CD4-positive, alpha-beta T cell (primary cell): ENCODE measurements around the gene EIF2A. TPM values are rescaled to one million over a fixed set of nuclear protein-coding genes. Genes with fewer than 3 reads are reported as not detected.

Experiments
- ATAC-seq: fragments of 200-7000 bp; cut with Tn5 transposase; one replicate; pipeline ENCODE4 v1.10.0; 2022; ENCODE audit warnings: mild to moderate bottlenecking; ENCODE audit not compliant: poor library complexity
- CTCF ChIA-PET: fragments of 350-600 bp; sonication (Branson Sonifier 250); formaldehyde crosslinking; loops from one replicate; lab custom pipeline; 2021; ENCODE audit warnings: antibody characterized with exemption, inconsistent platforms; lab: Charles Lee
- POLR2A ChIA-PET: fragments of 350-600 bp; sonication (Branson Sonifier 250); formaldehyde crosslinking; loops from one replicate; lab custom pipeline; 2021; ENCODE audit warnings: antibody characterized with exemption, inconsistent platforms; lab: Charles Lee
- DNase-seq, 14 experiments: peaks; one replicate each; pipeline ENCODE4 v3.0.0-alpha.2; 2013 to 2020; ENCODE audit warnings: mixed read lengths in 2 of 14
- H3K27ac ChIP-seq, 2 donors: one replicate each; pipeline versions ENCODE4 v1.5.1 to v1.7.0; 2013; ENCODE audit warnings: low read length in 2 of 2, low read depth in 1 of 2, mild to moderate bottlenecking in 1 of 2
- H3K27me3 ChIP-seq, 2 experiments: 1 replicate in 1 of 2; 2 replicates in 1 of 2; pipeline versions ENCODE4 v1.6.1 to v1.7.0; 2013; ENCODE audit warnings: low read length in 2 of 2, control low read depth in 1 of 2, mild to moderate bottlenecking in 1 of 2, moderate library complexity in 1 of 2; ENCODE audit not compliant: insufficient read depth in 2 of 2, control insufficient read depth in 1 of 2
- H3K36me3 ChIP-seq: one replicate; pipeline ENCODE4 v1.6.1; 2013; ENCODE audit warnings: low read length, control low read depth; ENCODE audit not compliant: insufficient read depth
- H3K4me1 ChIP-seq: one replicate; pipeline ENCODE4 v1.6.1; 2013; ENCODE audit warnings: low read length, control low read depth; ENCODE audit not compliant: insufficient read depth
- H3K4me3 ChIP-seq: one replicate; pipeline ENCODE4 v1.5.1; 2013; ENCODE audit warnings: mild to moderate bottlenecking, low read length, moderate library complexity
- H3K9me3 ChIP-seq, 2 experiments: 1 replicate in 1 of 2; 2 replicates in 1 of 2; pipeline versions ENCODE4 v1.6.1 to v1.7.0; 2013; ENCODE audit warnings: low read length in 2 of 2, mild to moderate bottlenecking in 2 of 2, control low read depth in 1 of 2, moderate library complexity in 1 of 2; ENCODE audit not compliant: control insufficient read depth in 1 of 2, insufficient read depth in 1 of 2
- H3K27ac Mint-ChIP-seq: one replicate; pipeline ENCODE4 v1.8.0; 2020; ENCODE audit warnings: mixed read lengths
- H3K27me3 Mint-ChIP-seq: one replicate; pipeline ENCODE4 v1.8.0; 2021; ENCODE audit warnings: mixed read lengths
- H3K36me3 Mint-ChIP-seq: one replicate; pipeline ENCODE4 v1.8.0; 2021; ENCODE audit warnings: low read depth, mixed read lengths
- H3K4me1 Mint-ChIP-seq: one replicate; pipeline ENCODE4 v1.8.0; 2021; ENCODE audit warnings: low read depth, mixed read lengths
- H3K4me3 Mint-ChIP-seq: one replicate; pipeline ENCODE4 v1.8.0; 2020; ENCODE audit warnings: mild to moderate bottlenecking, mixed read lengths
- H3K9me3 Mint-ChIP-seq: one replicate; pipeline ENCODE4 v1.8.0; 2020; ENCODE audit warnings: mixed read lengths
- CTCF ChIP-seq: fragments of 200-600 bp; IDR thresholded peaks from one replicate; pipeline ENCODE4 v1.8.0; 2022; ENCODE audit warnings: antibody characterized with exemption, mild to moderate bottlenecking
- intact Hi-C, 2 experiments: fragments of 100-400 bp; cut with DNase I in 1 of 2; cut with micrococcal nuclease in 1 of 2; formaldehyde crosslinking; loops; one replicate each; pipeline versions ENCODE4 v1.15.1 to v1.9.0; 2023 to 2025; cut with DNase I, micrococcal nuclease
- total RNA-seq, 174 experiments: library from RNA in 2 of 174; stranded (reverse) in 2 of 174; gene quantifications; one replicate each; pipeline ENCODE4 v1.2.3 and lab custom pipeline; 2021 to 2026

EIF2A gene
- total RNA-seq, 2 experiments from 2014 or later = 115 to 122 TPM

GRCh38 chr3:150603153-150603979, 56.8 kb downstream of the EIF2A start, which contains the start of gene SELENOT:
Gene SELENOT (plus strand): TSS chr3:150603321. CDS start chr3:150603363, 42 bp downstream.
- Histone ChIP-seq H3K27ac (peak within 1 kb of the TSS; percentile 97 to 98), H3K36me3 (peaks cover 13% of the 10 kb centered on the region), H3K27me3 (no peaks in the 10 kb centered on the region), H3K9me3 (no peaks in the 10 kb centered on the region), H3K4me3 (peak within 1 kb of the TSS; percentile 92), H3K4me1 (peaks cover 34% of the 10 kb centered on the region)
- peaks cover 75% of the 10 kb centered on the region for H3K4me1 Mint-ChIP-seq
- H3K9me3 Mint-ChIP-seq = no peaks in the 10 kb centered on the region
- peak within 1 kb of the TSS; percentile 96 for H3K4me3 Mint-ChIP-seq
- no peaks in the 10 kb centered on the region for H3K27me3 Mint-ChIP-seq
- DNase-seq = peak; percentile 86 to 98 (median 94)
- POLR2A ChIA-PET = interaction anchor here (0.6 to 2.9 kb wide), 33 partner anchors 9 to 717 kb away, joined by 3 to 77 read pairs (median 5); partner anchors contain the start of genes EIF2A, ERICH6, PFN2 and SERP1
- CTCF ChIA-PET = interaction anchor here (1.0 kb wide), 1 partner anchor 19 kb away, joined by 3 read pairs; no protein-coding TSS in a partner anchor
- intact Hi-C loops = loop anchor here (1.0 to 5.0 kb wide), 5 partner anchors 57 to 196 kb away; partner anchors contain the start of genes ERICH6 (in 2 of the 2), SIAH2 (in 2 of the 2), EIF2A (in 1 of the 2) and SERP1 (in 1 of the 2)
- peak within 1 kb of the TSS; percentile 100 for H3K27ac Mint-ChIP-seq
- TF ChIP-seq CTCF = no peak
- peak; percentile 79 for ATAC-seq
- peaks cover 45% of the 10 kb centered on the region for H3K36me3 Mint-ChIP-seq

- Mint-ChIP-seq H3K27ac (peak overlapping the region; percentile 100), H3K4me1 (peaks cover 81% of the 10 kb centered on the region), H3K4me3 (peak overlapping the region; percentile 96), H3K9me3 (no peaks in the 10 kb centered on the region), H3K27me3 (no peaks in the 10 kb centered on the region), H3K36me3 (peaks cover 51% of the 10 kb centered on the region)
- Histone ChIP-seq H3K4me3 (peak overlapping the region; percentile 92), H3K27ac (peak overlapping the region; percentile 97 to 98), H3K4me1 (peaks cover 36% of the 10 kb centered on the region), H3K36me3 (peaks cover 15% of the 10 kb centered on the region), H3K27me3 (no peaks in the 10 kb centered on the region), H3K9me3 (no peaks in the 10 kb centered on the region)
- POLR2A ChIA-PET = interaction anchor here (1.2 to 2.9 kb wide), 6 partner anchors 21 to 633 kb away, joined by 3 to 77 read pairs (median 12); partner anchors contain the start of genes EIF2A, PFN2, SERP1 and SIAH2
- ATAC-seq = no peak
- intact Hi-C loops = loop anchor here (1.0 to 5.0 kb wide), 5 partner anchors 58 to 197 kb away; partner anchors contain the start of genes ERICH6 (in 2 of the 2), SIAH2 (in 2 of the 2), EIF2A (in 1 of the 2) and SERP1 (in 1 of the 2)
- no peak for TF ChIP-seq CTCF
- CTCF ChIA-PET = no interaction called here
- no peak for DNase-seq
Observed at GRCh38 chr3:150603980-150604319, 57.4 kb downstream of the EIF2A start.

- no peaks in the 10 kb centered on the region for H3K27me3 Mint-ChIP-seq
- ChIA-PET POLR2A (interaction anchor here (0.6 to 1.3 kb wide), 3 partner anchors 27 to 158 kb away, joined by 3 to 7 read pairs (median 4); partner anchors contain the start of genes EIF2A, SERP1 and SIAH2), CTCF (interaction anchor here (1.0 to 1.7 kb wide), 2 partner anchors 60 to 158 kb away, joined by 3 to 4 read pairs; partner anchors contain the start of genes EIF2A and SERP1)
- H3K27ac ChIP-seq = no peak overlapping the region
- no peaks in the 10 kb centered on the region for H3K27me3 ChIP-seq
- intact Hi-C loops = no loop called here
- H3K4me3 Mint-ChIP-seq = peak overlapping the region; percentile 75
- TF ChIP-seq CTCF = no peak
- peaks cover 95% of the 10 kb centered on the region for H3K4me1 Mint-ChIP-seq
- H3K36me3 Mint-ChIP-seq = peaks cover 70% of the 10 kb centered on the region
- peak overlapping the region; percentile 3 for H3K4me3 ChIP-seq
- H3K27ac Mint-ChIP-seq = peak overlapping the region; percentile 100
- peaks cover 42% of the 10 kb centered on the region for H3K4me1 ChIP-seq
- peaks cover 15% of the 10 kb centered on the region for H3K36me3 ChIP-seq
- ATAC-seq (no peak), DNase-seq (peak in 2 of 14 experiments; percentile 37 to 45)
- H3K9me3 ChIP-seq = no peaks in the 10 kb centered on the region
- H3K9me3 Mint-ChIP-seq = no peaks in the 10 kb centered on the region
Observed at GRCh38 chr3:150605998-150606641, 59.5 kb downstream of the EIF2A start.
